Fibroblast of lung (primary cell): ENCODE results near the gene PAK2. TPM values are rescaled to one million over a fixed set of nuclear protein-coding genes. Genes with fewer than 3 reads are reported as not detected.
A peak's percentile ranks its signal among the peaks of the same experiment; 100 is the strongest.

Source experiments
- DNase-seq, 2 donors: peaks; one replicate each; pipeline versions ENCODE4 v3.0.0 to v3.0.0-alpha.2; 2010; ENCODE audit warnings: low read depth in 2 of 2
- H2AFZ ChIP-seq: 2 replicates; pipeline ENCODE4 v1.5.1; 2012; ENCODE audit warnings: low read length, control low read depth, inconsistent platforms
- H3K27ac ChIP-seq: 2 replicates; pipeline ENCODE4 v1.5.1; 2011; ENCODE audit warnings: low read length, control low read depth; ENCODE audit not compliant: insufficient read depth
- H3K27me3 ChIP-seq: 2 replicates; pipeline ENCODE4 v1.5.1; 2011; ENCODE audit warnings: mild to moderate bottlenecking, low read length; ENCODE audit not compliant: control insufficient read depth, insufficient read depth
- H3K36me3 ChIP-seq: 2 replicates; pipeline ENCODE4 v1.5.1; 2011; ENCODE audit warnings: low read length; ENCODE audit not compliant: control insufficient read depth, insufficient read depth
- H3K4me1 ChIP-seq: 2 replicates; pipeline ENCODE4 v1.5.1; 2011; ENCODE audit warnings: low read length; ENCODE audit not compliant: control insufficient read depth, insufficient read depth; ENCODE audit errors: extremely low read depth
- H3K4me2 ChIP-seq: 2 replicates; pipeline ENCODE4 v1.5.1; 2011; ENCODE audit warnings: low read length, control low read depth; ENCODE audit not compliant: insufficient read depth; ENCODE audit errors: extremely low read depth
- H3K4me3 ChIP-seq, 4 experiments: fragments of 200-600 bp in 1 of 4; sonication (generic) in 1 of 4; replicated peaks in 1 of 4; 2 replicates each; pipeline ENCODE4 v1.5.1; 2011 to 2016; ENCODE audit warnings: low read length in 4 of 4, low read depth in 3 of 4, mild to moderate bottlenecking in 3 of 4, control low read depth in 2 of 4, inconsistent platforms in 1 of 4, mixed read lengths in 1 of 4; ENCODE audit not compliant: insufficient read depth in 1 of 4; ENCODE audit errors: control extremely low read depth in 1 of 4
- H3K79me2 ChIP-seq: 2 replicates; pipeline ENCODE4 v1.5.1; 2012; ENCODE audit warnings: mild to moderate bottlenecking, low read length, inconsistent platforms; ENCODE audit not compliant: control insufficient read depth, insufficient read depth
- H3K9ac ChIP-seq: 2 replicates; pipeline ENCODE4 v1.5.1; 2011; ENCODE audit warnings: mild to moderate bottlenecking, low read length, control low read depth; ENCODE audit not compliant: insufficient read depth
- H3K9me3 ChIP-seq: 2 replicates; pipeline ENCODE4 v1.5.1; 2012; ENCODE audit warnings: low read depth, low read length; ENCODE audit not compliant: control insufficient read depth, insufficient read depth
- H4K20me1 ChIP-seq: 2 replicates; pipeline ENCODE4 v1.5.1; 2011; ENCODE audit warnings: low read length; ENCODE audit not compliant: control insufficient read depth, insufficient read depth; ENCODE audit errors: extremely low read depth
- EZH2 ChIP-seq: IDR thresholded peaks from 2 replicates; pipeline ENCODE4 v1.5.1; 2012; ENCODE audit warnings: low read length, control low read depth, mild to moderate bottlenecking; ENCODE audit errors: missing control alignments
- polyA plus RNA-seq, 2 donors: library from polyadenylated mRNA; depleted of rRNA in 1 of 2; stranded (reverse) in 1 of 2; unstranded in 1 of 2; fragments of >200 nt; gene quantifications; 2 replicates each; pipeline ENCODE4 v1.2.1, GENCODE V29; 2011 to 2012; ENCODE audit warnings: missing spikeins in 1 of 2
- total RNA-seq: library from RNA; depleted of rRNA; stranded (reverse); fragments of >200 nt; gene quantifications from 2 replicates; pipeline ENCODE4 v1.2.1, GENCODE V29; 2014
- TF ChIP-seq, protein P1 (sequence below), 2 donors: IDR thresholded peaks in 1 of 2; conservative IDR thresholded peaks in 1 of 2; 1 replicate in 1 of 2; 2 replicates in 1 of 2; pipeline ENCODE4 v1.5.1; 2011 to 2012; ENCODE audit warnings: low read length in 2 of 2, control low read depth in 1 of 2, inconsistent platforms in 1 of 2, low read depth in 1 of 2, mild to moderate bottlenecking in 1 of 2

PAK2 gene
- total and polyA plus RNA-seq, 2 donors (not counting 1 experiment from before 2014, with no cell fraction given) = 37.5 to 40.7 TPM

DNA sequence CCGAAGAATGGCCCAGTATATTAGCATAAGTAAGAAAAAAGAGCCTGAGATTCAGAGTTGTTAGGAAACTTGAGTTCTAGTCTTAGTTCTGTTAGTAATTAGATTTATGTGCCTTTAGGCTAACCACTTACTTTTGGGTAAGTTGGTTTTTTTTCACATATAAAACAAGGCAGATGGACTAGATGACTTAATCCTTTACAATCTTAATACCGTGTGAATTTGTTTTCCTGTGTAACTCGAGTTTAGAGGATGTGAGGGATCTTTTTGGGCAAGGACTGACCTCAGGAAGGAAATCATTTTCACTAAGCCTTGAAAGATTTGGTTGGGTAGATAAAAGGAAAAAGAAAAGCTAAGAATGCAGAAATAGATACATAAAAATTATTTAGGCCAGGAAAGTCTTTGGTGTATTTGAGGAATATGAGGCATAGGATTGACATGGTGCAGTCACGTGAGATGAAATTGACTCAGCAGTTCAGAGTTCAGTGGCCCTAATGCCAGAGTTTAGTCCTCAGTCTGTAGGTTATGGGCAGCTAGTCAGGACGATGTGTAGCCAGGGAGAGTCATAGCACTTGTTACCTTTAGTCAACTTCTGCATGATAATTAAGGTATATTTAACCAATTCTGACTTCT is 34.6 kb downstream of the PAK2 start:
- no peak overlapping the region for H3K27ac ChIP-seq
- no peaks in the 10 kb centered on the region for H3K9me3 ChIP-seq
- no peak overlapping the region for H3K9ac ChIP-seq
- no peak overlapping the region for H2AFZ ChIP-seq
- H4K20me1 ChIP-seq = no peaks in the 10 kb centered on the region
- H3K79me2 ChIP-seq = peaks cover 54% of the 10 kb centered on the region
- H3K36me3 ChIP-seq = no peaks in the 10 kb centered on the region
- TF ChIP-seq, protein P1, sequence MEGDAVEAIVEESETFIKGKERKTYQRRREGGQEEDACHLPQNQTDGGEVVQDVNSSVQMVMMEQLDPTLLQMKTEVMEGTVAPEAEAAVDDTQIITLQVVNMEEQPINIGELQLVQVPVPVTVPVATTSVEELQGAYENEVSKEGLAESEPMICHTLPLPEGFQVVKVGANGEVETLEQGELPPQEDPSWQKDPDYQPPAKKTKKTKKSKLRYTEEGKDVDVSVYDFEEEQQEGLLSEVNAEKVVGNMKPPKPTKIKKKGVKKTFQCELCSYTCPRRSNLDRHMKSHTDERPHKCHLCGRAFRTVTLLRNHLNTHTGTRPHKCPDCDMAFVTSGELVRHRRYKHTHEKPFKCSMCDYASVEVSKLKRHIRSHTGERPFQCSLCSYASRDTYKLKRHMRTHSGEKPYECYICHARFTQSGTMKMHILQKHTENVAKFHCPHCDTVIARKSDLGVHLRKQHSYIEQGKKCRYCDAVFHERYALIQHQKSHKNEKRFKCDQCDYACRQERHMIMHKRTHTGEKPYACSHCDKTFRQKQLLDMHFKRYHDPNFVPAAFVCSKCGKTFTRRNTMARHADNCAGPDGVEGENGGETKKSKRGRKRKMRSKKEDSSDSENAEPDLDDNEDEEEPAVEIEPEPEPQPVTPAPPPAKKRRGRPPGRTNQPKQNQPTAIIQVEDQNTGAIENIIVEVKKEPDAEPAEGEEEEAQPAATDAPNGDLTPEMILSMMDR (conservative IDR thresholded peaks at IDR 0.05 in 1 of 2, IDR thresholded peaks at IDR 0.05 in 1 of 2; ENCODE audit: low read depth in 1 of 2, low read length in 2 of 2) = no peak
- TF ChIP-seq EZH2 = no peak
- H3K27me3 ChIP-seq = no peaks in the 10 kb centered on the region
- H3K4me2 ChIP-seq = no peak overlapping the region
- no peak for DNase-seq
- no peak overlapping the region for H3K4me3 ChIP-seq
- H3K4me1 ChIP-seq = peaks cover 4% of the 10 kb centered on the region

DNA sequence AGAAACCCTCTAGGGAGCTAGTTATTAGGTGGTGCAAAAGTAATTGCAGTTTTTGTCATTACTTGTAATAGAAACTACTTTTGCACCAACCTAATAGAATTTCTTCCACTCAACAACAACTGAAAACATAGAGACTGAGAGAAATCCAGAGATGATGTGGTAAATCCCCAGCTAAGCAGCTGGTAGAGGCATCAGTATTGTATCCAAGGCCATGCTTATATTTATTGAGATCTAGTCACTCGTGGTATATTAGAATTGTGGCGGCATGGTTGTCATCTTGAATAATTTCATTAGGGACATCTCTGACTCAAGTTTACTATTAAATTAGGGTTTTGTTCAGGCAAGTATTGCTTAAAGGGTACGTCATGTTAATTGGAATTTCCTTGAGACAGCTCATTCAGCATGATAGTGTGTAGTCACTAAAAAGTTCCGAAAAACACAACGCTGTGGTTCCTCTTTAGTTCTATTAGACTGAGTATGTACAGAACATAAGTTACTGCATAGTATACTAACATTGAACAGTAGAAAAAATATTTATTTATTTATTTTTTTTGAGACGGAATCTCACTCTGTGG is 35.3 kb downstream of the PAK2 start:
- H3K4me2 ChIP-seq = no peak overlapping the region
- no peaks in the 10 kb centered on the region for H3K27me3 ChIP-seq
- H3K36me3 ChIP-seq = no peaks in the 10 kb centered on the region
- H3K4me3 ChIP-seq = no peak overlapping the region
- no peak overlapping the region for H2AFZ ChIP-seq
- no peak overlapping the region for H3K27ac ChIP-seq
- H3K9ac ChIP-seq = no peak overlapping the region
- H3K79me2 ChIP-seq = peaks cover 58% of the 10 kb centered on the region
- no peaks in the 10 kb centered on the region for H3K9me3 ChIP-seq
- no peaks in the 10 kb centered on the region for H4K20me1 ChIP-seq
- peaks cover 4% of the 10 kb centered on the region for H3K4me1 ChIP-seq
- no peak for TF ChIP-seq EZH2
- TF ChIP-seq, protein P1 (conservative IDR thresholded peaks at IDR 0.05 in 1 of 2, IDR thresholded peaks at IDR 0.05 in 1 of 2; ENCODE audit: low read depth in 1 of 2, low read length in 2 of 2) = no peak
- peak in 1 of 2 donors; percentile 31 for DNase-seq

DNA sequence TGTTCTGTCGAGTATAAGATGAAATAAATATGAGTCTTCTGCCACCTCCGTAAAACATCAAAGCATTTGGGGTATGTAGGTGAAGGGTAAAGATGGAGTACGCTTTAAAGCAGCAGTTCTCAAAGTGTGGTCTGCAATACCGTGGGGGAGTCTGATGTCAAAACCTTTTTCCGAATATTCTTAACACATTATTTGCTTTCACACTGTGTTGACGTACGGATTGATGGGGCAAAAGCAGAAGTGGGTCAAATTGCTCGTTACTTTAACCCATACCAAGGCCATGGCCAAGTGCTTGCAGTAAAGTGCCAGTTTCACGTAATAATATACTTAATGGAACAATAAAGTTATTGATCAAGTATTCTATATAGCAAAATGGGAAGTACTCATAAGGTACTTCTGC is 36.3 kb downstream of the PAK2 start:
- H3K79me2 ChIP-seq = peaks cover 65% of the 10 kb centered on the region
- H3K36me3 ChIP-seq = no peaks in the 10 kb centered on the region
- H3K4me2 ChIP-seq = no peak overlapping the region
- H4K20me1 ChIP-seq = no peaks in the 10 kb centered on the region
- TF ChIP-seq EZH2 = no peak
- TF ChIP-seq, protein P1 (conservative IDR thresholded peaks at IDR 0.05 in 1 of 2, IDR thresholded peaks at IDR 0.05 in 1 of 2; ENCODE audit: low read depth in 1 of 2, low read length in 2 of 2) = no peak
- no peak overlapping the region for H2AFZ ChIP-seq
- H3K9ac ChIP-seq = no peak overlapping the region
- DNase-seq = no peak
- H3K27ac ChIP-seq = no peak overlapping the region
- peaks cover 4% of the 10 kb centered on the region for H3K4me1 ChIP-seq
- no peaks in the 10 kb centered on the region for H3K9me3 ChIP-seq
- no peak overlapping the region for H3K4me3 ChIP-seq
- H3K27me3 ChIP-seq = no peaks in the 10 kb centered on the region
